ENCODE results near the gene VNN1.

Gene VNN1

DNA sequence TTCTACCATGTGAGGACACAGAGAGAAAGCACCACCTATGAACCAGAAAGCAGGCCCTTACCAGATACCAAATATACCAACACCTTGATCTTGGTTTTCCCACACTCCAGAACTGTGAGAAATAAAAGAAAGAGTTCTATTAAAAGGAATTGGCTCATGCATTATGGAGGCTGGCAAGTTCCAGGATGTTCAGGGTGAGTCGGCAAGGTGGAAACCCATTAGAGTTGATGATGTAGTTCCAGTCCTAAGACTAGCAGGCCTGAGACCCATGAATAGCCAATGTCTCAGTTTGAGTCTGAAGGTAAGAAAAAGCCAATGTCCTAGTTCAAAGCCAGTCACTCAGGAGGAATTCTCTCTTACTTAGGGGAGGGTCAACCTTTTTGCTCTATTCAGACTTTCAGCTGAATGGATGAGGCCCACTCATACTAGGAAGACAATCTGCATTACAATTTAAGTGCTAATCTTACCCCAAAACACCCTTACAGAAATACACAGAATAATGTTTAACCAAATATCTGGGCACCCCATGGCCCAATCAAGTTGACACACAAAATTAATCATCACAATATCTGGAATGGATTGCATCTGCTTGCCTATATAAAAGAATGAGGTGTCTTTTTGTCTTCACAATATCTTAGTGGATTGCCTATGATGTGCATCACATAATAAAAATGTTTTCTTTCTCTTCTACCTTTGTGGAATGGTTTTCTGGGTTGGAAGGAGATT lies 49.4 kb downstream of the VNN1 start:
- no peak for ATAC-seq
- no peak for TF ChIP-seq OSR1 (CRISPR knock-in tag; IDR thresholded peaks at IDR 0.05)
- TF ChIP-seq GLIS3 (CRISPR knock-in tag; IDR thresholded peaks at IDR 0.05) = no peak
- no peak for TF ChIP-seq BACH2 (CRISPR knock-in tag; IDR thresholded peaks at IDR 0.05; ENCODE audit: borderline replicate concordance)
- no peak for TF ChIP-seq ZFP3 (CRISPR knock-in tag; IDR thresholded peaks at IDR 0.05)
- no peak for TF ChIP-seq ZFP30 (CRISPR knock-in tag; IDR thresholded peaks at IDR 0.05)
- no peak for TF ChIP-seq ZNF70 (CRISPR knock-in tag; IDR thresholded peaks at IDR 0.05)
- TF ChIP-seq, protein P1, sequence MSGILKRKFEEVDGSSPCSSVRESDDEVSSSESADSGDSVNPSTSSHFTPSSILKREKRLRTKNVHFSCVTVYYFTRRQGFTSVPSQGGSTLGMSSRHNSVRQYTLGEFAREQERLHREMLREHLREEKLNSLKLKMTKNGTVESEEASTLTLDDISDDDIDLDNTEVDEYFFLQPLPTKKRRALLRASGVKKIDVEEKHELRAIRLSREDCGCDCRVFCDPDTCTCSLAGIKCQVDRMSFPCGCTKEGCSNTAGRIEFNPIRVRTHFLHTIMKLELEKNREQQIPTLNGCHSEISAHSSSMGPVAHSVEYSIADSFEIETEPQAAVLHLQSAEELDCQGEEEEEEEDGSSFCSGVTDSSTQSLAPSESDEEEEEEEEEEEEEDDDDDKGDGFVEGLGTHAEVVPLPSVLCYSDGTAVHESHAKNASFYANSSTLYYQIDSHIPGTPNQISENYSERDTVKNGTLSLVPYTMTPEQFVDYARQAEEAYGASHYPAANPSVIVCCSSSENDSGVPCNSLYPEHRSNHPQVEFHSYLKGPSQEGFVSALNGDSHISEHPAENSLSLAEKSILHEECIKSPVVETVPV (CRISPR knock-in tag; IDR thresholded peaks at IDR 0.05) = no peak
- TF ChIP-seq TCF4 (CRISPR knock-in tag; IDR thresholded peaks at IDR 0.05; ENCODE audit: borderline replicate concordance) = no peak
- no peak for TF ChIP-seq ISL1 (CRISPR knock-in tag; IDR thresholded peaks at IDR 0.05)
- TF ChIP-seq ZNF8 (CRISPR knock-in tag; IDR thresholded peaks at IDR 0.05) = no peak
- TF ChIP-seq, protein P2, sequence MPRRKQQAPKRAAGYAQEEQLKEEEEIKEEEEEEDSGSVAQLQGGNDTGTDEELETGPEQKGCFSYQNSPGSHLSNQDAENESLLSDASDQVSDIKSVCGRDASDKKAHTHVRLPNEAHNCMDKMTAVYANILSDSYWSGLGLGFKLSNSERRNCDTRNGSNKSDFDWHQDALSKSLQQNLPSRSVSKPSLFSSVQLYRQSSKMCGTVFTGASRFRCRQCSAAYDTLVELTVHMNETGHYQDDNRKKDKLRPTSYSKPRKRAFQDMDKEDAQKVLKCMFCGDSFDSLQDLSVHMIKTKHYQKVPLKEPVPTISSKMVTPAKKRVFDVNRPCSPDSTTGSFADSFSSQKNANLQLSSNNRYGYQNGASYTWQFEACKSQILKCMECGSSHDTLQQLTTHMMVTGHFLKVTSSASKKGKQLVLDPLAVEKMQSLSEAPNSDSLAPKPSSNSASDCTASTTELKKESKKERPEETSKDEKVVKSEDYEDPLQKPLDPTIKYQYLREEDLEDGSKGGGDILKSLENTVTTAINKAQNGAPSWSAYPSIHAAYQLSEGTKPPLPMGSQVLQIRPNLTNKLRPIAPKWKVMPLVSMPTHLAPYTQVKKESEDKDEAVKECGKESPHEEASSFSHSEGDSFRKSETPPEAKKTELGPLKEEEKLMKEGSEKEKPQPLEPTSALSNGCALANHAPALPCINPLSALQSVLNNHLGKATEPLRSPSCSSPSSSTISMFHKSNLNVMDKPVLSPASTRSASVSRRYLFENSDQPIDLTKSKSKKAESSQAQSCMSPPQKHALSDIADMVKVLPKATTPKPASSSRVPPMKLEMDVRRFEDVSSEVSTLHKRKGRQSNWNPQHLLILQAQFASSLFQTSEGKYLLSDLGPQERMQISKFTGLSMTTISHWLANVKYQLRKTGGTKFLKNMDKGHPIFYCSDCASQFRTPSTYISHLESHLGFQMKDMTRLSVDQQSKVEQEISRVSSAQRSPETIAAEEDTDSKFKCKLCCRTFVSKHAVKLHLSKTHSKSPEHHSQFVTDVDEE (CRISPR knock-in tag; IDR thresholded peaks at IDR 0.05) = no peak
- TF ChIP-seq, protein P3, sequence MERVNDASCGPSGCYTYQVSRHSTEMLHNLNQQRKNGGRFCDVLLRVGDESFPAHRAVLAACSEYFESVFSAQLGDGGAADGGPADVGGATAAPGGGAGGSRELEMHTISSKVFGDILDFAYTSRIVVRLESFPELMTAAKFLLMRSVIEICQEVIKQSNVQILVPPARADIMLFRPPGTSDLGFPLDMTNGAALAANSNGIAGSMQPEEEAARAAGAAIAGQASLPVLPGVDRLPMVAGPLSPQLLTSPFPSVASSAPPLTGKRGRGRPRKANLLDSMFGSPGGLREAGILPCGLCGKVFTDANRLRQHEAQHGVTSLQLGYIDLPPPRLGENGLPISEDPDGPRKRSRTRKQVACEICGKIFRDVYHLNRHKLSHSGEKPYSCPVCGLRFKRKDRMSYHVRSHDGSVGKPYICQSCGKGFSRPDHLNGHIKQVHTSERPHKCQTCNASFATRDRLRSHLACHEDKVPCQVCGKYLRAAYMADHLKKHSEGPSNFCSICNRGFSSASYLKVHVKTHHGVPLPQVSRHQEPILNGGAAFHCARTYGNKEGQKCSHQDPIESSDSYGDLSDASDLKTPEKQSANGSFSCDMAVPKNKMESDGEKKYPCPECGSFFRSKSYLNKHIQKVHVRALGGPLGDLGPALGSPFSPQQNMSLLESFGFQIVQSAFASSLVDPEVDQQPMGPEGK (CRISPR knock-in tag; IDR thresholded peaks at IDR 0.05; ENCODE audit: borderline replicate concordance) = no peak
- TF ChIP-seq RARB (CRISPR knock-in tag; IDR thresholded peaks at IDR 0.05) = no peak
- TF ChIP-seq TOX (CRISPR knock-in tag; IDR thresholded peaks at IDR 0.05; ENCODE audit: borderline replicate concordance) = no peak
- TF ChIP-seq PPARA (CRISPR knock-in tag; IDR thresholded peaks at IDR 0.05; ENCODE audit: borderline replicate concordance) = no peak
- TF ChIP-seq, protein P4, sequence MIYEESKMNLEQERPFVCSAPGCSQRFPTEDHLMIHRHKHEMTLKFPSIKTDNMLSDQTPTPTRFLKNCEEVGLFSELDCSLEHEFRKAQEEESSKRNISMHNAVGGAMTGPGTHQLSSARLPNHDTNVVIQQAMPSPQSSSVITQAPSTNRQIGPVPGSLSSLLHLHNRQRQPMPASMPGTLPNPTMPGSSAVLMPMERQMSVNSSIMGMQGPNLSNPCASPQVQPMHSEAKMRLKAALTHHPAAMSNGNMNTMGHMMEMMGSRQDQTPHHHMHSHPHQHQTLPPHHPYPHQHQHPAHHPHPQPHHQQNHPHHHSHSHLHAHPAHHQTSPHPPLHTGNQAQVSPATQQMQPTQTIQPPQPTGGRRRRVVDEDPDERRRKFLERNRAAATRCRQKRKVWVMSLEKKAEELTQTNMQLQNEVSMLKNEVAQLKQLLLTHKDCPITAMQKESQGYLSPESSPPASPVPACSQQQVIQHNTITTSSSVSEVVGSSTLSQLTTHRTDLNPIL (CRISPR knock-in tag; IDR thresholded peaks at IDR 0.05; ENCODE audit: low read depth) = no peak
- TF ChIP-seq CSDC2 (CRISPR knock-in tag; IDR thresholded peaks at IDR 0.05) = no peak
- TF ChIP-seq ESRRG (CRISPR knock-in tag; IDR thresholded peaks at IDR 0.05) = no peak
- no peak for TF ChIP-seq ARNTL (CRISPR knock-in tag; IDR thresholded peaks at IDR 0.05; ENCODE audit: borderline replicate concordance, low read depth)
- TF ChIP-seq ZC3H10 (CRISPR knock-in tag; IDR thresholded peaks at IDR 0.05) = no peak

DNA sequence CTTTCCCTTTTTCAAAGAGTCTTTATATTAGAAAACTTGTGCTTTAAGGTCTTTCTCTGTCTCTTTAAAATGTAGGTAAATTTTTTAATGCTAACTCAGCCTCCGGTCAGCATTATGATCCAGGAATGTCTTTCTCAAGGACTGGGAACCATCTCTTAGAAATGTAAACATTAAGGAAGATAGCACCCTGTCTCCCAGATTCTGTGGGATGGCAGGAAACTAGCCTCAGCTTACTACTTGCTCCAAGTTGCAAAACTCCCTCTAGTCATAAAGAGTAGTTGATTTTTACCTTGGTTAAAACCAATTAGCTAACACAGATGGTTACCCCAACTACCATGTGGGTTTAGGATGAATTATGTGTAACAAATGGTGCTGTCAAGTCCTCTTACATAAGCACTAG lies 50.2 kb downstream of the VNN1 start:
- TF ChIP-seq, protein P4 (CRISPR knock-in tag; IDR thresholded peaks at IDR 0.05; ENCODE audit: low read depth) = no peak
- TF ChIP-seq CSDC2 (CRISPR knock-in tag; IDR thresholded peaks at IDR 0.05) (no peak), TCF4 (CRISPR knock-in tag; IDR thresholded peaks at IDR 0.05; ENCODE audit: borderline replicate concordance) (no peak), ZNF565 (CRISPR knock-in tag; conservative IDR thresholded peaks at IDR 0.05; ENCODE audit: low read depth) (no peak), PPARA (CRISPR knock-in tag; IDR thresholded peaks at IDR 0.05; ENCODE audit: borderline replicate concordance) (no peak), GLIS3 (CRISPR knock-in tag; IDR thresholded peaks at IDR 0.05) (no peak), ZNF8 (CRISPR knock-in tag; IDR thresholded peaks at IDR 0.05) (no peak), SNAI2 (CRISPR knock-in tag; IDR thresholded peaks at IDR 0.05) (no peak), ZFP30 (CRISPR knock-in tag; IDR thresholded peaks at IDR 0.05) (no peak), BACH2 (CRISPR knock-in tag; IDR thresholded peaks at IDR 0.05; ENCODE audit: borderline replicate concordance) (no peak)
- TF ChIP-seq, protein P3 (CRISPR knock-in tag; IDR thresholded peaks at IDR 0.05; ENCODE audit: borderline replicate concordance) = no peak
- no peak for ATAC-seq

All from SK-N-SH treated with all-trans-retinoic acid at 6 μM for 48 hours (cell line).